GM12878 (cell line): ENCODE results near the gene SLC4A5. TPM values are rescaled to one million over a fixed set of nuclear protein-coding genes. Genes with fewer than 3 reads are reported as not detected.

Experiments
- ATAC-seq: fragments of 200-7000 bp; cut with Tn5 transposase; 3 replicates; pipeline ENCODE4 v1.9.1; 2020; ENCODE audit warnings: mild to moderate bottlenecking, moderate library complexity
- BruUV-seq: library from RNA; stranded (reverse); fragments of 400-500 nt; replicated peaks from 2 replicates; lab custom pipeline; 2021; lab: Mats Ljungman, UMichigan
- CTCF ChIA-PET: fragments of 300-600 bp; sonication (Branson Sonifier 250); formaldehyde crosslinking; extraction: SDS; loops from one replicate; lab custom pipeline; 2021; ENCODE audit warnings: inconsistent platforms; lab: Yijun Ruan, JAX
- POLR2A ChIA-PET: fragments of 350-600 bp; formaldehyde crosslinking; extraction: SDS; loops from one replicate; lab custom pipeline; 2021; ENCODE audit warnings: inconsistent platforms; lab: Charles Lee
- RAD21 ChIA-PET: fragments of 300-600 bp; sonication (Branson Sonifier 250); formaldehyde crosslinking; loops from one replicate; lab custom pipeline; 2023; ENCODE audit warnings: antibody characterized with exemption; ENCODE audit not compliant: unreplicated experiment; lab: Charles Lee
- SMC1A ChIA-PET: fragments of 300-600 bp; sonication (Branson Sonifier 250); formaldehyde crosslinking; loops from one replicate; lab custom pipeline; 2023; ENCODE audit not compliant: unreplicated experiment, uncharacterized antibody; lab: Charles Lee
- DNase-seq: peaks from one replicate; pipeline ENCODE4 v3.0.0-alpha.2; 2011; ENCODE audit warnings: low read depth, low spot score
- FAIRE-seq: peaks from 3 replicates; lab custom pipeline; 2011; peaks lifted over from hg19 to GRCh38; lab: Jason Lieb, UNC
- H2AFZ ChIP-seq: 2 replicates; pipeline ENCODE4 v1.6.0; 2011; ENCODE audit warnings: low read depth, low read length, control low read depth; ENCODE audit not compliant: control insufficient read depth
- H3K27ac ChIP-seq: 2 replicates; pipeline ENCODE4 v1.5.1; 2011; ENCODE audit warnings: control low read depth; ENCODE audit not compliant: control insufficient read depth, insufficient read depth
- H3K27me3 ChIP-seq, 2 experiments: replicated peaks in 1 of 2; 2 replicates each; pipeline versions ENCODE4 v1.6.0 to v1.6.1; 2011; ENCODE audit warnings: low read length in 1 of 2; ENCODE audit not compliant: control insufficient read depth in 2 of 2, insufficient read depth in 2 of 2
- H3K36me3 ChIP-seq, 2 experiments: 2 replicates each; pipeline ENCODE4 v1.5.1; 2011; ENCODE audit warnings: low read length in 1 of 2; ENCODE audit not compliant: control insufficient read depth in 2 of 2, insufficient read depth in 2 of 2
- H3K4me1 ChIP-seq: 2 replicates; pipeline ENCODE4 v1.6.1; 2011; ENCODE audit warnings: mild to moderate bottlenecking, low read length, moderate library complexity, mixed read lengths; ENCODE audit not compliant: control insufficient read depth, insufficient read depth
- H3K4me2 ChIP-seq: 2 replicates; pipeline ENCODE4 v1.6.0; 2011; ENCODE audit warnings: control low read depth; ENCODE audit not compliant: control insufficient read depth, insufficient read depth
- H3K4me3 ChIP-seq: fragments of 200-600 bp; sonication (generic); 2 replicates; pipeline ENCODE4 v1.5.1; 2016
- H3K79me2 ChIP-seq: 2 replicates; pipeline ENCODE4 v1.6.0; 2011; ENCODE audit warnings: low read length; ENCODE audit not compliant: control insufficient read depth, insufficient read depth
- H3K9ac ChIP-seq: 2 replicates; pipeline ENCODE4 v1.8.0; 2011; ENCODE audit warnings: low read length, control low read depth, mixed read lengths; ENCODE audit not compliant: control insufficient read depth, insufficient read depth
- H3K9me3 ChIP-seq: replicated peaks from 3 replicates; pipeline ENCODE4 v1.5.1; 2011; ENCODE audit warnings: mild to moderate bottlenecking, low read length; ENCODE audit not compliant: control insufficient read depth, insufficient read depth
- H4K20me1 ChIP-seq: 2 replicates; pipeline ENCODE4 v1.6.0; 2011; ENCODE audit not compliant: control insufficient read depth, insufficient read depth
- CBFB ChIP-seq: IDR thresholded peaks from 2 replicates; pipeline ENCODE4 v1.6.1; 2016; ENCODE audit warnings: antibody characterized with exemption, low read depth
- CUX1 ChIP-seq: IDR thresholded peaks from 2 replicates; pipeline ENCODE4 v1.6.1; 2012; ENCODE audit warnings: improper control_type of control experiment, low read depth, low read length; ENCODE audit not compliant: insufficient replicate concordance
- ETV6 ChIP-seq, 2 experiments: fragments of 450-650 bp in 1 of 2; IDR thresholded peaks in 1 of 2; conservative IDR thresholded peaks in 1 of 2; 2 replicates each; pipeline ENCODE4 v1.6.1; 2014; ENCODE audit warnings: antibody characterized with exemption in 1 of 2, borderline replicate concordance in 1 of 2, low read depth in 1 of 2, mild to moderate bottlenecking in 1 of 2, moderate library complexity in 1 of 2
- IKZF2 ChIP-seq, 2 experiments: fragments of 450-650 bp; IDR thresholded peaks; 2 replicates each; pipeline ENCODE4 v1.6.1; 2017; ENCODE audit warnings: mild to moderate bottlenecking in 2 of 2, moderate library complexity in 2 of 2
- NFYB ChIP-seq: IDR thresholded peaks from 2 replicates; pipeline ENCODE4 v1.6.1; 2011; ENCODE audit warnings: low read depth, mild to moderate bottlenecking, low read length, improper control_type of control experiment, moderate library complexity; ENCODE audit not compliant: insufficient read depth
- PAX8 ChIP-seq: fragments of 450-650 bp; IDR thresholded peaks from 2 replicates; pipeline ENCODE4 v1.6.1; 2017; ENCODE audit warnings: mild to moderate bottlenecking, moderate library complexity
- POLR2A ChIP-seq: IDR thresholded peaks from 2 replicates; pipeline ENCODE4 v1.6.1; 2011; ENCODE audit warnings: low read depth, mild to moderate bottlenecking, low read length
- RCOR1 ChIP-seq: conservative IDR thresholded peaks from 2 replicates; pipeline ENCODE4 v1.6.1; 2012; ENCODE audit warnings: low read depth, low read length, improper control_type of control experiment
- REST ChIP-seq: IDR thresholded peaks from 2 replicates; pipeline ENCODE4 v1.6.1; 2012; ENCODE audit warnings: mild to moderate bottlenecking, low read depth, low read length
- SMAD1 ChIP-seq: fragments of 450-650 bp; IDR thresholded peaks from 2 replicates; pipeline ENCODE4 v1.6.1; 2018; ENCODE audit warnings: mild to moderate bottlenecking, low read depth; ENCODE audit not compliant: partially characterized antibody
- SPI1 ChIP-seq: IDR thresholded peaks from 2 replicates; pipeline ENCODE4 v1.6.1; 2011; ENCODE audit warnings: low read depth, mild to moderate bottlenecking, low read length, moderate library complexity, borderline replicate concordance; ENCODE audit not compliant: insufficient read depth
- SRF ChIP-seq, 2 experiments: IDR thresholded peaks; 2 replicates each; pipeline ENCODE4 v1.6.1; 2011; ENCODE audit warnings: low read depth in 2 of 2, low read length in 2 of 2, mild to moderate bottlenecking in 1 of 2, moderate library complexity in 1 of 2
- TCF12 ChIP-seq: IDR thresholded peaks from 2 replicates; pipeline ENCODE4 v1.6.1; 2011; ENCODE audit warnings: low read depth, mild to moderate bottlenecking, low read length
- WGBS: methylation state at CpG from one replicate; pipeline ENCODE4 v1.1.6; 2016; ENCODE audit warnings: low lambda C conversion rate; ENCODE audit not compliant: insufficient replicate concordance, insufficient coverage; ENCODE audit errors: missing lambda C conversion rate; 5-methylcytosine and 5-hydroxymethylcytosine counted together
- in situ Hi-C: fragments of 300-500 bp; cut with MboI; formaldehyde crosslinking; loops from 9 replicates; pipeline ENCODE4 v1.14.3; 2018; ENCODE audit warnings: mixed read lengths
- intact Hi-C: fragments of 100-400 bp; cut with micrococcal nuclease; formaldehyde crosslinking; loops from one replicate; pipeline ENCODE4 v1.14.2; 2022; ENCODE audit not compliant: unreplicated experiment
- polyA plus RNA-seq, 11 experiments: library from polyadenylated mRNA; depleted of rRNA in 4 of 11; unstranded in 6 of 11; stranded (reverse) in 5 of 11; fragments of >200 nt; fragmentation: Nextera tagmentation in 4 of 11; fragmentation: Illumina TruSeq in 1 of 11; extraction: Ambion mirVana in 4 of 11; extraction: Trizol in 1 of 11; gene quantifications; 1 replicate in 1 of 11; 2 replicates in 10 of 11; pipeline versions ENCODE4 v1.2.1 to v1.2.3, GENCODE V29; 2011 to 2016; ENCODE audit warnings: inconsistent platforms in 2 of 11, missing spikeins in 2 of 11, low read depth in 1 of 11
- total RNA-seq, 4 experiments: library from RNA; depleted of rRNA in 3 of 4; stranded (reverse); fragments of >200 nt in 3 of 4; fragmentation: Illumina TruSeq in 1 of 4; extraction: Trizol in 1 of 4; gene quantifications; 2 replicates each; pipeline versions ENCODE4 v1.2.1 to v1.2.3, GENCODE V29; 2013 to 2021

SLC4A5 gene
- total and polyA plus RNA-seq, 10 of the 15 experiments (the other 5 are each of a cell fraction or from before 2014, with no cell fraction given) = 0.15 to 4.7 (median 1.6) TPM

- no peak for TF ChIP-seq NFYB
- TF ChIP-seq RCOR1 = no peak
- TF ChIP-seq POLR2A = peak; percentile 65
Observed at GRCh38 chr2:74206180-74206688, 137.0 kb downstream of the SLC4A5 start (continued).

- intact Hi-C loops (no loop called here), in situ Hi-C loops (no loop called here)
- ChIA-PET SMC1A (interaction anchor here (0.8 to 4.3 kb wide), 14 partner anchors 9 to 381 kb away, joined by 3 to 28 read pairs (median 5); partner anchors contain the start of gene MOB1A), CTCF (interaction anchor here (0.7 to 3.7 kb wide), 12 partner anchors 11 to 381 kb away, joined by 3 to 15 read pairs (median 6); partner anchors contain the start of genes BOLA3, MOB1A and STAMBP), RAD21 (interaction anchor here (0.9 to 3.8 kb wide), 9 partner anchors 9 to 298 kb away, joined by 3 to 20 read pairs (median 4); partner anchors contain the start of genes MOB1A and WBP1), POLR2A (interaction anchor here (1.4 to 5.5 kb wide), 4 partner anchors 14 to 91 kb away, joined by 3 to 45 read pairs (median 14); partner anchors contain the start of gene MOB1A)
- no peaks in the 10 kb centered on the region for H3K9me3 ChIP-seq
- H2AFZ ChIP-seq = no peak overlapping the region
- WGBS = under 1% methylated on average over 6 of the region's 6 CpGs
- peaks cover 76% of the 10 kb centered on the region for H3K79me2 ChIP-seq
- no peak overlapping the region for H3K9ac ChIP-seq
- DNase-seq (no peak), ATAC-seq (peak; percentile 60), FAIRE-seq (peak; percentile 64)
- no TSS peak for BruUV-seq
- peaks cover 25% of the 10 kb centered on the region for H3K4me1 ChIP-seq
- no peaks in the 10 kb centered on the region for H3K27me3 ChIP-seq
- peaks cover 9 to 30% of the 10 kb centered on the region in 2 experiments; a peak in 3 of 4 replicates for H3K36me3 ChIP-seq
- H4K20me1 ChIP-seq = peaks cover 3% of the 10 kb centered on the region; the same call in 1 of the 2 replicates
- peak overlapping the region; percentile 26 for H3K27ac ChIP-seq
- peak overlapping the region; percentile 11; the same call in 1 of the 2 replicates for H3K4me3 ChIP-seq
- H3K4me2 ChIP-seq = peak overlapping the region; percentile 74; the same call in 1 of the 2 replicates
- TF ChIP-seq ETV6 (conservative IDR thresholded peaks at IDR 0.05 in 1 of 2, IDR thresholded peaks at IDR 0.05 in 1 of 2; ENCODE audit: borderline replicate concordance in 1 of 2, low read depth in 1 of 2) (no peak), CUX1 (no peak), IKZF2 (IDR thresholded peaks at IDR 0.05) (peak; percentile 8 to 38; a peak in 1 of 4 replicates), TCF12 (peak; percentile 24; the same call in 1 of the 2 replicates), SRF (IDR thresholded peaks at IDR 0.05; ENCODE audit: low read depth in 2 of 2, low read length in 2 of 2) (no peak), CBFB (no peak), PAX8 (no peak), SPI1 (0 out of 2 replicates have a peak, but pooled peaks have one; percentile 21), REST (no peak), SMAD1 (no peak)
Observed at GRCh38 chr2:74205596-74205995, 137.6 kb downstream of the SLC4A5 start.
